Type B pancreatic cell (in vitro differentiated cells): Measurements from ENCODE around the gene SNAPC3. TPM values are rescaled to one million over a fixed set of nuclear protein-coding genes. Genes with fewer than 3 reads are reported as not detected.

Source experiments
- DNase-seq: peaks from one replicate; pipeline ENCODE4 v3.0.0; 2021; ENCODE audit warnings: mixed read lengths; ENCODE audit not compliant: unreplicated experiment; ENCODE audit errors: extremely low spot score
- H3K27ac Mint-ChIP-seq: 2 replicates; pipeline ENCODE4 v1.8.0; 2021; ENCODE audit warnings: mild to moderate bottlenecking, mixed read lengths
- H3K27me3 Mint-ChIP-seq: 2 replicates; pipeline ENCODE4 v1.8.0; 2021; ENCODE audit warnings: mixed read lengths
- H3K36me3 Mint-ChIP-seq: 2 replicates; pipeline ENCODE4 v1.8.0; 2021; ENCODE audit warnings: mixed read lengths
- H3K4me1 Mint-ChIP-seq: one replicate; pipeline ENCODE4 v1.8.0; 2021; ENCODE audit warnings: mixed read lengths; ENCODE audit not compliant: unreplicated experiment
- H3K4me3 Mint-ChIP-seq: 2 replicates; pipeline ENCODE4 v1.8.0; 2021; ENCODE audit warnings: mild to moderate bottlenecking, mixed read lengths
- H3K9me3 Mint-ChIP-seq: 2 replicates; pipeline ENCODE4 v1.8.0; 2021; ENCODE audit warnings: mixed read lengths
- total RNA-seq: library from RNA; stranded (reverse); gene quantifications from 2 replicates; pipeline ENCODE4 v1.2.1, GENCODE V29; 2021; ENCODE audit warnings: low replicate concordance
- TF ChIP-seq, protein P1 (sequence below): fragments of 200-600 bp; sonication (generic); conservative IDR thresholded peaks from 2 replicates; pipeline ENCODE4 v1.5.0; 2021; ENCODE audit warnings: antibody characterized with exemption, mild to moderate bottlenecking

SNAPC3 gene
- total RNA-seq, 1 donor from 2014 or later = 42.6 TPM

DNA sequence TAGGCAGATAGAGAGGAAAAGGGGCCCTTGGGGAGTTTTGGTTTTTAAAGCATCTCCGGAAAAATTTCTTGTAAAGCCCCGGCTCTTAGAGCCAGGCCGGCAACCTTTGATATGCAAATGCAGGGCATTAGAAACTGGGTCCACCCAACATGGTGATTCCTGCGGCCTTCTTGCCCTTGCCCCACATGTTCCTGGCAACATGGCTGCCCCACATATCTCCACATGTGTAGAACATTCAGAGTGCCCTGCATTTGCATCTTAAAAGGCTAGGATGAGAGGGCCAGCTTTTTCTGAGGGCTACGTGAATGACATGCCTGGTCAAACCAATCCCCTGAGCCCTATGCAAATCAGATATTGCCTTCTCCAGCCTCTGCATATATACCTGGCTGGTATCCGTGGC, 5.0 kb upstream of the SNAPC3 start:
- Mint-ChIP-seq H3K27me3 (peaks cover 5% of the 10 kb centered on the region), H3K36me3 (no peaks in the 10 kb centered on the region), H3K4me3 (no peak overlapping the region), H3K27ac (no peak overlapping the region), H3K4me1 (peaks cover 8% of the 10 kb centered on the region), H3K9me3 (peaks cover 4% of the 10 kb centered on the region)
- DNase-seq = no peak
- TF ChIP-seq, protein P1, sequence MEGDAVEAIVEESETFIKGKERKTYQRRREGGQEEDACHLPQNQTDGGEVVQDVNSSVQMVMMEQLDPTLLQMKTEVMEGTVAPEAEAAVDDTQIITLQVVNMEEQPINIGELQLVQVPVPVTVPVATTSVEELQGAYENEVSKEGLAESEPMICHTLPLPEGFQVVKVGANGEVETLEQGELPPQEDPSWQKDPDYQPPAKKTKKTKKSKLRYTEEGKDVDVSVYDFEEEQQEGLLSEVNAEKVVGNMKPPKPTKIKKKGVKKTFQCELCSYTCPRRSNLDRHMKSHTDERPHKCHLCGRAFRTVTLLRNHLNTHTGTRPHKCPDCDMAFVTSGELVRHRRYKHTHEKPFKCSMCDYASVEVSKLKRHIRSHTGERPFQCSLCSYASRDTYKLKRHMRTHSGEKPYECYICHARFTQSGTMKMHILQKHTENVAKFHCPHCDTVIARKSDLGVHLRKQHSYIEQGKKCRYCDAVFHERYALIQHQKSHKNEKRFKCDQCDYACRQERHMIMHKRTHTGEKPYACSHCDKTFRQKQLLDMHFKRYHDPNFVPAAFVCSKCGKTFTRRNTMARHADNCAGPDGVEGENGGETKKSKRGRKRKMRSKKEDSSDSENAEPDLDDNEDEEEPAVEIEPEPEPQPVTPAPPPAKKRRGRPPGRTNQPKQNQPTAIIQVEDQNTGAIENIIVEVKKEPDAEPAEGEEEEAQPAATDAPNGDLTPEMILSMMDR = no peak

DNA sequence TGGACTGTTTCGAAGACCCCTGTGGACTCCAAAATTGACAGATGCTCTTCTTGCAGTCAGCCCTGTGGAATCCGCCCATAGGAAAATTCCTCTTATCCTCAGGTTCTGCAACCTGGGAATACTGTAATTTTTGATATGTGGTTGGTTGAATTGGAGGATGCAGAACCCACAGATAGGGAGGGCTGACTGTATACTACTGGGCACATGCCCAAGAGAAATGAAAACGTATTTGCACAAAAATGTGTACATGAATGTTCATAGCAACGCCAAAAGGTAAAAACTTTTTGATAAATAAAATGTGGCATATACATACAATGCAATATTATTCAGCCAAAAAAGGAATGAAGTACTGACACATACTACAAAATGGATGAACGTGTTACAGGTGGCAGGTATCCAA, 1.9 kb upstream of the SNAPC3 start:
- H3K36me3 Mint-ChIP-seq = peaks cover 11% of the 10 kb centered on the region
- peaks cover 20% of the 10 kb centered on the region for H3K4me1 Mint-ChIP-seq
- no peak overlapping the region for H3K27ac Mint-ChIP-seq
- DNase-seq = no peak
- TF ChIP-seq, protein P1 = no peak
- H3K27me3 Mint-ChIP-seq = peaks cover 5% of the 10 kb centered on the region
- H3K9me3 Mint-ChIP-seq = peaks cover 4% of the 10 kb centered on the region
- peak overlapping the region; percentile 55 for H3K4me3 Mint-ChIP-seq

DNA sequence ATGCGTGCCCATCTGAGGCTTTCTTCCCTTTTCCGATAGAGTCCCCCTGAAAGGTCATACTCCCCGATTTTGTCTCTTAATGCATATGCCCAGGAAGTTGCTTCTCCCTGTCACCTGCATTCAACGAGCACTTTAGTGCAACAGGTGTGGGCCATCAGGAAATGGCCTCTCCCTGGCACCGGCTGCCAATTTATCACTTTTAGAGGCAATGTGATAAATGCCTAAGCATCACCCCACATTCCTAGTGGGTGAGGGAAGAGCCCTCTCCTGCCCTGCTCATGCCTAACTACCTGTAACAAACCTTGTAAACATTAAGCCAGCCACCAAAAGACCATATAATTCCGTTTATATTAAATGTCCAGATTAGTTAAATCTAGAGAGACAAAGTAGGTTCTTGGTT, 1.1 kb upstream of the SNAPC3 start:
- H3K27ac Mint-ChIP-seq = peak overlapping the region; percentile 97
- TF ChIP-seq, protein P1 = no peak
- peaks cover 4% of the 10 kb centered on the region for H3K9me3 Mint-ChIP-seq
- H3K4me1 Mint-ChIP-seq = peaks cover 25% of the 10 kb centered on the region
- H3K27me3 Mint-ChIP-seq = peaks cover 4% of the 10 kb centered on the region
- H3K36me3 Mint-ChIP-seq = peaks cover 17% of the 10 kb centered on the region
- peak overlapping the region; percentile 98 for H3K4me3 Mint-ChIP-seq
- DNase-seq = no peak

DNA sequence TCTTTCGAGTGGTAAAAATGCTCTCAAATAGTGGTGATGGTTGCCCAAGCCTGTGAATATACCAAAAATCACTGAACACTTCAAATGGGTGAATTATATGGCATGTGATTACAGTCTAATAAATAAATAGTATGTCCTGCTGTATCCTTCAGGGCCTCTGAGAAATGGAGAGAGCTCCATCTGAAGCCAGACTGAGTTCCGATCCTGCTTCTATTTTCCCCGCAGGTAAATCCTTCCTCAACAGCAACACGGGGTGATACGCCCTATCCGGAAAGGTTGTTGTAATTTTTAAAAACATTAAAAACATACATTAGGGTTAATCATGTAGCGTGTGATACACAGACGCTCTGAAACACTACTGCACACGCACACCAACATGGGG, 695 bp upstream of the SNAPC3 start:
- H3K27ac Mint-ChIP-seq = peak overlapping the region; percentile 97
- H3K9me3 Mint-ChIP-seq = no peaks in the 10 kb centered on the region
- H3K27me3 Mint-ChIP-seq = no peaks in the 10 kb centered on the region
- H3K4me1 Mint-ChIP-seq = peaks cover 25% of the 10 kb centered on the region
- H3K36me3 Mint-ChIP-seq = peaks cover 18% of the 10 kb centered on the region
- H3K4me3 Mint-ChIP-seq = peak overlapping the region; percentile 98
- TF ChIP-seq, protein P1 = no peak
- DNase-seq = no peak

DNA sequence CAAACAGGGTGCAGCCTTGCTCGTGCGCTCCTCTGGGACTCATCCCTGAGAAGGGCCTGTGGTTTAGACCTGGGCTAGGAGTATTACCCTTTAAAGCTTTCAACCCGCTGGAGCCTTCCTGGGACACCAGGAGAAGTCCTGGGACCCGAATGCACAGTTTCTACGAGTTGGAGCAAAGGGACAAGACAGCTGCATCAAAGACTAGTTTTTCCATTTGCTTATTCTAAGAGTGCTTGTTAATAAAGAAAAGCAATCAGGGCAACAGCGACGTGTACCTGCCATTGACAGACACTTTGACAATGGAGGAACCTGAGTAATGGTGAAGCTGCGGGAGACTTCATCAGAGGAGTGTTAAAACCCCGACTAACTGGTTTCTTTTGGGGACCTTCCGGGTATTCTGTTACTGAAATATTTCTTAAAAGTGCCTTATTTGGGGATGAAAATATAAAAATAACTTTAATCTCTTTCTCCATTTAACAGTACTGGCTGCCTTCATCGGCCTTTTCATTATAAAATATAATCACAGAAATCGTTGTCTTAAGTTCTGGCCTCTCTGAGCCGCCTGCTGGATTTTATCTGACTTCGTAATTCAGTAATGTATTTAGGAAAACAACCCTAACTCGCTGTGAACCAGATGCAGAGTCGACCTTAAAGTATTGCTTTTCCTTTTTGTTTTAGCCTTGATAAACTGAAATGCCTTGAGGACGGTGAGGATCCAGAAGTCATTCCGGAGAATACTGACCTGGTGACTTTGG, 732 bp downstream of the SNAPC3 start:
- DNase-seq = no peak
- TF ChIP-seq, protein P1 = peak; percentile 38
- peak overlapping the region; percentile 98 for H3K4me3 Mint-ChIP-seq
- no peaks in the 10 kb centered on the region for H3K9me3 Mint-ChIP-seq
- no peaks in the 10 kb centered on the region for H3K27me3 Mint-ChIP-seq
- H3K36me3 Mint-ChIP-seq = peaks cover 19% of the 10 kb centered on the region
- peaks cover 25% of the 10 kb centered on the region for H3K4me1 Mint-ChIP-seq
- peak overlapping the region; percentile 97 for H3K27ac Mint-ChIP-seq
